ENCODE results near the gene RPS6KB2. TPM values are rescaled to one million over a fixed set of nuclear protein-coding genes. Genes with fewer than 3 reads are reported as not detected.

The RPS6KB2 gene
- total and polyA plus RNA-seq, 9 of the 15 experiments (the other 6 are each of a cell fraction or from before 2014, with no cell fraction given), result 0.42 to 122 (median 82.6) TPM

DNA sequence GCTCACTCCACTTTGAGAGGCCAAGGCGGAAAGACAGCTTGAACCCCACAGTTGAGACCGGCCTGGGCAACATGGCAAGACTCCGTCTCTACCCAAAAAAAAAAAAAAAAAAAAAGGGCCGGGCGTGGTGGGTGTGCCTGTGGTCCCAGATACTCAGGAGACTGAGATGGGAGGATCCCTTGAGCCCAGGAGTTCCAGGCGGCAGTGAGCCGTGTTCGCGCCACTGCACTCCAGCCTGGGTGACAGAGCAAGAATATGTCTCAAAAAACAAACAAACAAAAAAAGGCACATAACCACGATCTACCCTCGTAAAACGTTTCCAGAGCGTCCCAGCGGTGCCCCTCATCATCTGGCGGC lies 37.4 kb upstream of the RPS6KB2 start (continued):
- TF ChIP-seq, protein P1, sequence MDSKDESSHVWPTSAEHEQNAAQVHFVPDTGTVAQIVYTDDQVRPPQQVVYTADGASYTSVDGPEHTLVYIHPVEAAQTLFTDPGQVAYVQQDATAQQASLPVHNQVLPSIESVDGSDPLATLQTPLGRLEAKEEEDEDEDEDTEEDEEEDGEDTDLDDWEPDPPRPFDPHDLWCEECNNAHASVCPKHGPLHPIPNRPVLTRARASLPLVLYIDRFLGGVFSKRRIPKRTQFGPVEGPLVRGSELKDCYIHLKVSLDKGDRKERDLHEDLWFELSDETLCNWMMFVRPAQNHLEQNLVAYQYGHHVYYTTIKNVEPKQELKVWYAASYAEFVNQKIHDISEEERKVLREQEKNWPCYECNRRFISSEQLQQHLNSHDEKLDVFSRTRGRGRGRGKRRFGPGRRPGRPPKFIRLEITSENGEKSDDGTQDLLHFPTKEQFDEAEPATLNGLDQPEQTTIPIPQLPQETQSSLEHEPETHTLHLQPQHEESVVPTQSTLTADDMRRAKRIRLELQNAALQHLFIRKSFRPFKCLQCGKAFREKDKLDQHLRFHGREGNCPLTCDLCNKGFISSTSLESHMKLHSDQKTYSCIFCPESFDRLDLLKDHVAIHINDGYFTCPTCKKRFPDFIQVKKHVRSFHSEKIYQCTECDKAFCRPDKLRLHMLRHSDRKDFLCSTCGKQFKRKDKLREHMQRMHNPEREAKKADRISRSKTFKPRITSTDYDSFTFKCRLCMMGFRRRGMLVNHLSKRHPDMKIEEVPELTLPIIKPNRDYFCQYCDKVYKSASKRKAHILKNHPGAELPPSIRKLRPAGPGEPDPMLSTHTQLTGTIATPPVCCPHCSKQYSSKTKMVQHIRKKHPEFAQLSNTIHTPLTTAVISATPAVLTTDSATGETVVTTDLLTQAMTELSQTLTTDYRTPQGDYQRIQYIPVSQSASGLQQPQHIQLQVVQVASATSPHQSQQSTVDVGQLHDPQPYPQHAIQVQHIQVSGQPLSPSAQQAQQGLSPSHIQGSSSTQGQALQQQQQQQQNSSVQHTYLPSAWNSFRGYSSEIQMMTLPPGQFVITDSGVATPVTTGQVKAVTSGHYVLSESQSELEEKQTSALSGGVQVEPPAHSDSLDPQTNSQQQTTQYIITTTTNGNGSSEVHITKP (IDR thresholded peaks at IDR 0.05; ENCODE audit: partially characterized antibody), result peak; percentile 83

DNA sequence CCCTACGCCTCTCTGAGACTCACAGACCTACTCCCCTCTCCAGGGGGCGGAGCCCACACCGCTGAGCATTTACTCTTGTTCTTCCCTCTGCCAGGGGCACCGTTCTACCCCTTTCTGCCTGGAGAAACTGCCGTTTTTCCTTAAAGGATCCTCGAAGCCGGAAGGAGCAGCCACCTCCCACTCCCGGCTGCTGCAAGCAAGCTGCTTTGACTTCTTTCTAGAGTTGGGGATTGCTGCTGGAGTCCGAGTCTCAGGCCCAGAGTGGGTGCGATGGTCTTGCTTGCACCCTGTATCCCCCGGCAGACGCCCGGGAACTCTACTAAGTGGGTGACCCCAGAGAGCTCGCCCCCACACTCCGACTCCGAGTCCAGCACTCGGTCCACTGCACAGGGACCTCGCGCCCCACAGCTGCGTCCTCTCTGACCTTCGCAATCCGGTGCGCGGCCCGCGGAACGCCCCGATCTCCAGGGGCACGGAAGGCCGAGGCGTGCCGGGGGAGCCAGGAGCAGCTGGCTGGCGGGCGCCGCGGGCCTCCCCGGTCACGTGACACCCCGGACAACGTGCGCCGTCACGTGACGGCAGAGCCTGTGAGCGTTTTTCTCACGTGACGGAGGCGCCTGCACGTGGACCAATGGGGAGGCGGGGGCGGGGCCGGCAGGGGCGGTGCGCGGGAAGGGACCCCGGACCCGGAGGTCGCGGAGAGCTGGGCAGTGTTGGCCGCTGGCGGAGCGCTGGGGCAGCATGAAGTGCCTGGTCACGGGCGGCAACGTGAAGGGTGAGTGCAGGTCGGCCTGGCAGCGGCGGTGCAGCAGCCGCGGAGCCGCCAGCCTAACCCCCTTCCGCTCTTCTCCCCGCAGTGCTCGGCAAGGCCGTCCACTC lies 36.8 kb upstream of the RPS6KB2 start, which contains the start of gene RAD9A:
Gene RAD9A, plus strand, starts transcription at position 683 of the 879 bp plus-strand sequence. Its CDS starts 59 bp downstream, at position 742.
- Histone ChIP-seq H3K36me3 (ENCODE audit: control insufficient read depth, insufficient read depth, low read length) (peaks cover 29% of the 10 kb centered on the region; the same call in 2 of the 3 replicates), H3K9me1 (ENCODE audit: control insufficient read depth, insufficient read depth, low read length) (peaks cover 3% of the 10 kb centered on the region), H3K4me1 (replicated peaks in 1 of 2; ENCODE audit: control insufficient read depth in 2 of 2, insufficient read depth in 2 of 2, low read length in 2 of 2) (peaks cover 7 to 70% of the 10 kb centered on the region in 2 experiments; a peak in 4 of 5 replicates), H3K9ac (ENCODE audit: insufficient read depth in 1 of 2, low read depth in 2 of 2, low read length in 2 of 2) (peak within 1 kb of the TSS; percentile 83 to 100), H3K27me3 (ENCODE audit: control insufficient read depth in 2 of 2, insufficient read depth in 2 of 2, low read length in 2 of 2) (no peaks in the 10 kb centered on the region), H3K79me2 (ENCODE audit: control insufficient read depth, insufficient read depth, low read length) (peaks cover 25% of the 10 kb centered on the region), H2AFZ (ENCODE audit: low read depth, low read length) (peak within 1 kb of the TSS; percentile 90), H3K4me2 (ENCODE audit: insufficient read depth, low read length) (peak within 1 kb of the TSS; percentile 91), H3K9me3 (replicated peaks; ENCODE audit: control insufficient read depth, insufficient read depth, low read depth, low read length) (no peaks in the 10 kb centered on the region), H3K27ac (ENCODE audit: extremely low read depth, low read depth, low read length) (peak within 1 kb of the TSS; percentile 82), H3K4me3 (peak within 1 kb of the TSS; percentile 73), H4K20me1 (replicated peaks; ENCODE audit: control insufficient read depth, insufficient read depth, low read length) (no peaks in the 10 kb centered on the region; the same call in 1 of the 2 replicates)
- under 1% methylated on average over 40 of the region's 75 CpGs for WGBS (ENCODE audit: insufficient coverage, low coverage, missing lambda C conversion rate)
- ATAC-seq (peak; percentile 83), FAIRE-seq (peak; percentile 65), DNase-seq (ENCODE audit: extremely low read depth in 1 of 4, low spot score in 3 of 4) (peak; percentile 97 to 98 (median 98))
- intact Hi-C loops (cut with micrococcal nuclease) (no loop called here), in situ Hi-C loops (cut with MboI) (no loop called here)
- BruUV-seq (replicated peaks), result TSS peak; percentile 82
- ChIA-PET POLR2A (interaction anchor here (0.6 to 2.4 kb wide), 8 partner anchors 10 to 1645 kb away, joined by 3 to 14 read pairs (median 3); partner anchors contain the start of genes POLD4 and PPP1CA), CTCF (ENCODE audit: low intra/inter-chr PET ratio) (no interaction called here)
- TF ChIP-seq TEAD4 (IDR thresholded peaks at IDR 0.05; ENCODE audit: low read length), result 0 out of 2 replicates have a peak, but pooled peaks have one; percentile 40
- 0 out of 2 replicates have a peak, but pooled peaks have one; percentile 71 for TF ChIP-seq TEAD4 (CRISPR knock-in tag; IDR thresholded peaks at IDR 0.05; ENCODE audit: borderline replicate concordance)
- peak; percentile 100 for TF ChIP-seq MNT (conservative IDR thresholded peaks at IDR 0.05)
- no peak for TF ChIP-seq ZNF79 (CRISPR knock-in tag; IDR thresholded peaks at IDR 0.05; ENCODE audit: low read depth)
- TF ChIP-seq BRD4 (IDR thresholded peaks at IDR 0.05), result no peak
- no peak for TF ChIP-seq PCBP2 (IDR thresholded peaks at IDR 0.05; ENCODE audit: low read depth, low read length, poor library complexity, severe bottlenecking)
- no peak for TF ChIP-seq HLTF (IDR thresholded peaks at IDR 0.05)
- no peak for TF ChIP-seq CC2D1A (IDR thresholded peaks at IDR 0.05)
- TF ChIP-seq ZNF253 (CRISPR knock-in tag; conservative IDR thresholded peaks at IDR 0.05), result no peak
- TF ChIP-seq RFX5 (IDR thresholded peaks at IDR 0.05; ENCODE audit: low read depth, low read length), result no peak
- no peak for TF ChIP-seq WHSC1 (IDR thresholded peaks at IDR 0.05; ENCODE audit: low read length)
- peak; percentile 83; the same call in 1 of the 2 replicates for TF ChIP-seq MTA3 (IDR thresholded peaks at IDR 0.05; ENCODE audit: borderline replicate concordance)

All from K562 (cell line).